ENCODE data around the gene ZC3H7A. TPM values are rescaled to one million over a fixed set of nuclear protein-coding genes. Genes with fewer than 3 reads are reported as not detected.

ZC3H7A gene
- total RNA-seq, 1 donor from 2014 or later: 65.0 TPM

DNA sequence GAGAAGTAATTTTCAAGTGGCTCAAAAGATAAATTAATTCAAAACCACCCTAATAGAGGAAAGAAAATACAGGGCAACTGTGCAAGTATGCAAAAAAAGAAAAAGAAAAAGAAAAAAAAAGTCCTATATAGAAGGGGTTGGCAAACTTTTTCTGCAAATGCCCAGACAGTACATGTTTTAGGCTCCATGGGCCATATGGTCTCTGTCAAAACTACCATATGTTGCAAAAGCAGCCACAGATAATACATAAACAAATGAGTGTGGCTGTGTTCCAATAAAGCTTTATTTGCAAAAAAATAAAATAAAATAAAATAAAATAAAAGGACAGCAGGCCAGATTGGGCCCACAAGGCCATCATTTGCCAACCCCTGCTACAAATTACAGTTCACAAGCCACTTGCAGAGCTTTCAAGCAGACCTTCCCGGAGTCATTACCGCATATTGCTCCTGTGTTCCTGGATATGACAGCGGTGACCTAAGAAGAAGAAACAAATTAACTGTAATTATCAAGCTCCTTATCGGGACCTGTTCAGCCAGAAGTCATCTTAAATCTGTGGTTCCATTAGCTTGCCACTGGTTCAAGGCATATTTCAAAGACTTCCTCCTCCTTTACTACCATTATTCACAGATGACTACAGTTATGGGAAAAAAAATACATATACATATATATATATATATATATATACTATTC lies 15.9 kb downstream of the ZC3H7A start:
- intact Hi-C loops (cut with micrococcal nuclease): loop anchor here (5.0 to 10.0 kb wide), 3 partner anchors 39 to 196 kb away; partner anchors contain the start of genes LITAF, SNN and TXNDC11

GRCh38 chr16:11779074-11779473 lies 18.0 kb downstream of the ZC3H7A start:
- intact Hi-C loops (cut with micrococcal nuclease): no loop called here

- intact Hi-C loops (cut with micrococcal nuclease): no loop called here
These were observed 22.9 kb downstream of the ZC3H7A start for GRCh38 chr16:11774065-11774626.

- intact Hi-C loops (cut with micrococcal nuclease): no loop called here
These were observed 28.2 kb downstream of the ZC3H7A start for GRCh38 chr16:11768849-11769248.

- intact Hi-C loops (cut with micrococcal nuclease): no loop called here
These were observed 34.6 kb downstream of the ZC3H7A start for GRCh38 chr16:11762431-11762830.

GRCh38 chr16:11759997-11760396 lies 37.1 kb downstream of the ZC3H7A start:
- intact Hi-C loops (cut with micrococcal nuclease): no loop called here

- intact Hi-C loops (cut with micrococcal nuclease): no loop called here
These were observed 37.8 kb downstream of the ZC3H7A start for GRCh38 chr16:11759163-11759834.

GRCh38 chr16:11757671-11758545 lies 39.1 kb downstream of the ZC3H7A start:
- intact Hi-C loops (cut with micrococcal nuclease): no loop called here

- intact Hi-C loops (cut with micrococcal nuclease): no loop called here
These were observed 40.8 kb downstream of the ZC3H7A start for GRCh38 chr16:11756248-11756647.

DNA sequence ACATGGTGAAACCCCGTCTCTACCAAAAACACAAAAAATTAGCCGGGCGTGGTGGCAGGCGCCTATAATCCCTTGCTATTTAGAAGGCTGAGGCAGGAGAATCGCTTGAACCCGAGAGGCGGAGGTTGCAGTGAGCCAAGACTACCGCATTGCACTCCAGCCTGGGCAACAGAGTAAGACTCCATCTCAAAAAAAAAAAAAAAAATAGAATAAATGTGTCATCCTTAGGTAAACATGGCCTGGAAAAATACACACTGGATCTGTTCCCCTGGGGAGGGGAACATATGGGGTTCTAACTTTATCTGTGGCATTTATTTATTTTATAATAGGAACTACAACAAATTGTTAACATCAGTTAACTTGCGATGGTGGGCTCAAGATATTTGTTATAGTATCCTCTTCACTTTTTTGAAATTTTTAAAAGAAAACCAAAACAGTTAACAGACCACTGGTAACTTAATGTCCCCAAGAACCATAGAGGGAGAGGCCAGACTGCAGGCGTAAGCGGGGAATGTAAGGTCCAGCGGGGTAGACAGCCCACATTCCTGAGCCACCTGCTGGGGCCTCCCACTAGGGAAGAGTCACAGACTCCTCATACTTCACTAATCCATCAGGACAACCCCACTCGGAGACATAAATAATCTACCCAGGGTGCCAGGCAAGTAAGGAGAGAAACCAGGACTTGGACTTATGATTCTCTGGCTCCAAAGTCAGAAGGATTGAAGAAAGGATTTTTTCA lies 41.9 kb downstream of the ZC3H7A start:
- intact Hi-C loops (cut with micrococcal nuclease): no loop called here

DNA sequence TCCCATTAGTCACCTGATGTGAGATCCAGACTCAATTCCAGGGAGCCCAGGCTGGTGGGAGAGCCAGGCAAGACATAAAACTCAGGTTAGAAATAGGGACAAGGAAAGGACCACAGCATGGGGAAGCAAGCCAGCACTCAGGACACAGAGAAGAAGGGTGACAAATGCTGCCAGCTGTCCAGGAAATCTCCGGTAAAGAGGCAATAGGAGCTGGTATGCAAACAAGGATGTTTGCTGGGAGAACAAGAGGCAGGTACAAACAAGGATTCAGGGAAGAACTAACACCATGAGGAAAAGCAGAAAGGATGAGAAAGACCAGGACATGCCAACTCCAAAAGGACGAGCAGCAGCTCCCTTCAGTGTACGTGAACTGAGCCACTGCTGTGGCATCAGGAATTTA lies 44.2 kb downstream of the ZC3H7A start:
- intact Hi-C loops (cut with micrococcal nuclease): no loop called here

- intact Hi-C loops (cut with micrococcal nuclease): no loop called here
These were observed 47.0 kb downstream of the ZC3H7A start for GRCh38 chr16:11750056-11750455.

DNA sequence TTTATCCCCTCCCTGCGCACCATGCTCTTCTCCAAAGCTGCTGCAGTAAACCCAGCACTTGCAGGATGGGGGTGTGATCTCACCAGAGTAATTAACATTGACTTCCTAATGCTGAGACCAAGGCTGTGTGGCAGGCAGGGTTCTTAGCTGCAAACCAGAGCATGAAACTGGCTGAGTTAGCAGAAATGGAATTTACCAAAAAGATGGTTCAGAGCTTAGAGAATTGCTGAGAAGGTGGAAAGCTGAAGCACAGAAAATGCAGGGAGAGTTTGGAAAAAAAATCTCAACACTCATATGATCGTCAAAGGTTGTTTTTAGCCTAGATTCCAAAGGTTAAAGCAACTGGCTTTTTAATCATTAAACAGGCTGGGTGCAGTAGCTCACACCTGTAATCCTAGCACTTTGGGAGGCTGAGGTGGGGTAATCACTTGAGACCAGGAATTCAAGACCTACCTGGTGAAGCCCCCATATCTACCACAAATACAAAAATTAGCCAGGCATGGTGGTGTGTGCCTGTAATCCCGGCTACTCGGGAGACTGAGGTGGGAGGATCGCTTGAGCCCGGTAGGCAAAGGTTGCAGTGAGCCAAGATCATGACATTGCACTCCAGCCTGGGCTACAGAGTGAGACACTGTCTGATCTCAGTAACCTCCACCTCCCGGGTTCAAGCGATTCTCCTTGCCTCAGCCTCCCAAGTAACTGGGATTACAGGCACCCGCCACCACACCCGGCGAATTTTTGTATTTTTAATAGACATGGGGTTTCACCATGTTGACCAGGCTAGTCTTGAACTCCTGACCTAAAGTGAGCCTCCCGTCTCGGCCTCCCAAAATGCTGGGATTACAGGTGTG lies 48.4 kb downstream of the ZC3H7A start:
- intact Hi-C loops (cut with micrococcal nuclease): no loop called here

- intact Hi-C loops (cut with micrococcal nuclease): no loop called here
These were observed 49.1 kb downstream of the ZC3H7A start for GRCh38 chr16:11747949-11748403.

- intact Hi-C loops (cut with micrococcal nuclease): loop anchor here (5.0 kb wide), 2 partner anchors 38 to 168 kb away; no protein-coding TSS in a partner anchor
These were observed 53.0 kb downstream of the ZC3H7A start for GRCh38 chr16:11744075-11744470.

- intact Hi-C loops (cut with micrococcal nuclease): loop anchor here (2.0 to 5.0 kb wide), 3 partner anchors 39 to 999 kb away; no protein-coding TSS in a partner anchor
These were observed 53.6 kb downstream of the ZC3H7A start for GRCh38 chr16:11743308-11744074.

- intact Hi-C loops (cut with micrococcal nuclease): loop anchor here (1.0 to 5.0 kb wide), 6 partner anchors 40 to 998 kb away; partner anchors contain the start of genes RSL1D1, SNN and ZC3H7A
These were observed 54.3 kb downstream of the ZC3H7A start, which contains the start of gene TXNDC11 for GRCh38 chr16:11742536-11743307. Gene TXNDC11 (minus strand): TSS chr16:11742857. CDS start chr16:11742730, 127 bp downstream.

GRCh38 chr16:11742093-11742535 lies 54.9 kb downstream of the ZC3H7A start:
- intact Hi-C loops (cut with micrococcal nuclease): loop anchor here (1.0 to 5.0 kb wide), 6 partner anchors 40 to 997 kb away; partner anchors contain the start of genes RSL1D1, SNN and ZC3H7A

Measured in T-helper 2 cell treated with Interferon-gamma antibody and Interleukin-4, amounts not matched to agents 100 ng/mL and 5 ng/mL, for 36 hours (primary cell).